ENCODE results near the gene PINK1.

Gene PINK1

DNA sequence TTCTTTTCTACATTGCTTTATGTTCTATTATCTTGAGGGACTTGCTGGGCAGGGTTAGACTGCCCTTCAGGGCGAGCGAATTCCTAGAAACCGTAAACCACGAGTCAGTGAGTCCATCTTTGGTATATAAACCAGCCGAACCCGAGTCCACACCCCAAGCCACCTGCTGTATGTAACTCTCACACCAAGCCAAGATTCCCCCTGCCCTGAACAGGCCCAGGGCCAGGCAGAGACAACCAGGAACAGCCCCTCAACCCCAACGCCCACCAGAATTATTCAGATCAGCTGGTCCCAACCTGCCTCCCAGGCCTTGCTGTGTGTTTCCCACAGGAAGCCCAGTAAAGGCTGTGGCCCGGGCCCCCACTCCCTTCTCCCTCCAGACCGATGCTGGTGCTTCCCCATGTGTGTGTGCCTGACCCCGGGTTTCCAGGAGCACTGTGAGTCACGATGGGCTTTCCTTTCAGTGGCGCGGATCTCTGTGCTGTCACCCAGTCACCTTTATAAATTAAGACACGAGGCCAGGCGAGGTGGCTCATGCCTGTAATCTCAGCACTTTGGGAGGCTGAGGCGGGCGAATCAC is 67.5 kb downstream of the PINK1 start:
- in situ Hi-C loops (cut with HindIII; ENCODE audit: low sequenced_read_pairs) = no loop called here
- no peak overlapping the region for H3K4me3 ChIP-seq (ENCODE audit: low read depth, low read length)
- no peak for DNase-seq (ENCODE audit: low read depth)
- TF ChIP-seq, protein P1, sequence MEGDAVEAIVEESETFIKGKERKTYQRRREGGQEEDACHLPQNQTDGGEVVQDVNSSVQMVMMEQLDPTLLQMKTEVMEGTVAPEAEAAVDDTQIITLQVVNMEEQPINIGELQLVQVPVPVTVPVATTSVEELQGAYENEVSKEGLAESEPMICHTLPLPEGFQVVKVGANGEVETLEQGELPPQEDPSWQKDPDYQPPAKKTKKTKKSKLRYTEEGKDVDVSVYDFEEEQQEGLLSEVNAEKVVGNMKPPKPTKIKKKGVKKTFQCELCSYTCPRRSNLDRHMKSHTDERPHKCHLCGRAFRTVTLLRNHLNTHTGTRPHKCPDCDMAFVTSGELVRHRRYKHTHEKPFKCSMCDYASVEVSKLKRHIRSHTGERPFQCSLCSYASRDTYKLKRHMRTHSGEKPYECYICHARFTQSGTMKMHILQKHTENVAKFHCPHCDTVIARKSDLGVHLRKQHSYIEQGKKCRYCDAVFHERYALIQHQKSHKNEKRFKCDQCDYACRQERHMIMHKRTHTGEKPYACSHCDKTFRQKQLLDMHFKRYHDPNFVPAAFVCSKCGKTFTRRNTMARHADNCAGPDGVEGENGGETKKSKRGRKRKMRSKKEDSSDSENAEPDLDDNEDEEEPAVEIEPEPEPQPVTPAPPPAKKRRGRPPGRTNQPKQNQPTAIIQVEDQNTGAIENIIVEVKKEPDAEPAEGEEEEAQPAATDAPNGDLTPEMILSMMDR (IDR thresholded peaks at IDR 0.05; ENCODE audit: low read depth, low read length, missing control alignments) = no peak
